Measurements from ENCODE around the gene NDUFV3. TPM values are rescaled to one million over a fixed set of nuclear protein-coding genes. Genes with fewer than 3 reads are reported as not detected.

The NDUFV3 gene
- 31.9 and 34.1 TPM in 2 replicates for total RNA-seq
- polyA plus RNA-seq: 36.3 and 39.7 TPM in 2 replicates

DNA sequence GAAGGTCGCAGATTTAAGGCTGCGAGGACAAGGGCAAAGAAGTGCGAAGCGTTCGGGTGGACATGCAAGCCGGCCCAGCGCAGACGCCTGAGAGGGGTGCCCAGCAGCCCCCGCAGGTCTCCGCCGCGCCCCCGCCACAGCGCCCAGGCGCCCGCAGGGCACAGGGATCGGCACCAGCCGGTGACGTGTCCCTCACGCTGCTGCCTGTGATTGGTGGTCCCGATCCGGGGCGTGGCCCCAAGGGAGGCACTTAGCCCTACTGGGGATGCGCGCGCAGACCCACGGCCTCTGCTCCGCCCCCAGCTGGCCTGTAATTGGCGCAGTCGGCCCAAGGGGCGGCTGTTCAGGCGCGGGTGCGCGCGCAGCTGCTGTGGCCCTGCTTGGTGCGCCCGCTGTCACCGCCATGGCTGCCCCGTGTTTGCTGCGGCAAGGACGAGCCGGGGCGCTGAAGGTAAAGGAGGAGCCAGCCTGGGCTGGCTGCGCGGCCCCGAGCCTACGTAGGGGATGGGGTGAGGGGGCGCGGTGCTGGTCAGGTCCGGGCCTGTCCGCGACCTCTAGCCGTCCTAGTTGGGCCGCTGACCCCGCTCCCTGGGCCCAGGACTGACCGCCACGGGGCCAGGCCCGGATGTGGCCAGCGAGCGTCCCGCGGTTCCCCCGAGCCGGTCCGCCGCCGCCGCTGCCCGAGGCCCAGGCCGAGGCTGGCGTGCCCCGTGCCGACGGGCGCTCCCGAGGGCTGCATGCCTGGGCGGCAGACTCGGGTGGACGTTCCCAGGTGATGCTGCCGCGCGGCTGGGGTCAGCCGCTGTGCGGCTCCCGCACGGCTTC, at the start of gene NDUFV3:
NDUFV3 (plus strand) TSS at position 379 of the 825 bp plus-strand sequence; CDS start at position 404, 25 bp downstream.
- no peaks in the 10 kb centered on the region for H3K36me3 ChIP-seq (replicated peaks; ENCODE audit: insufficient read depth, low read depth)
- H4K20me1 ChIP-seq (ENCODE audit: insufficient read depth, poor library complexity, severe bottlenecking): peaks cover 9% of the 10 kb centered on the region
- H3K9me2 ChIP-seq (replicated peaks; ENCODE audit: insufficient read depth): no peaks in the 10 kb centered on the region
- peak within 1 kb of the TSS; percentile 98 for H3K27ac ChIP-seq
- H3K27me3 ChIP-seq: no peaks in the 10 kb centered on the region
- TF ChIP-seq EZH2 (IDR thresholded peaks at IDR 0.05; ENCODE audit: borderline replicate concordance) (no peak), EZH2phosphoT487 (IDR thresholded peaks at IDR 0.05; ENCODE audit: low read depth, severe bottlenecking, unreplicated experiment) (no peak), CTCF (IDR thresholded peaks at IDR 0.05; ENCODE audit: poor library complexity) (no peak)
- H3K9me3 ChIP-seq (ENCODE audit: low read depth): no peaks in the 10 kb centered on the region
- peak within 1 kb of the TSS; percentile 84 for H3K4me2 ChIP-seq
- peak; percentile 100 for DNase-seq (ENCODE audit: low spot score)
- H3K4me3 ChIP-seq: peak within 1 kb of the TSS; percentile 42
- H3K79me2 ChIP-seq: peaks cover 34% of the 10 kb centered on the region
- H3K4me1 ChIP-seq (ENCODE audit: insufficient read depth): peaks cover 3% of the 10 kb centered on the region
- WGBS (ENCODE audit: low lambda C conversion rate, missing lambda C conversion rate): under 1% methylated on average over 81 of the region's 87 CpGs
- peak within 1 kb of the TSS; percentile 82 for H2AFZ ChIP-seq

DNA sequence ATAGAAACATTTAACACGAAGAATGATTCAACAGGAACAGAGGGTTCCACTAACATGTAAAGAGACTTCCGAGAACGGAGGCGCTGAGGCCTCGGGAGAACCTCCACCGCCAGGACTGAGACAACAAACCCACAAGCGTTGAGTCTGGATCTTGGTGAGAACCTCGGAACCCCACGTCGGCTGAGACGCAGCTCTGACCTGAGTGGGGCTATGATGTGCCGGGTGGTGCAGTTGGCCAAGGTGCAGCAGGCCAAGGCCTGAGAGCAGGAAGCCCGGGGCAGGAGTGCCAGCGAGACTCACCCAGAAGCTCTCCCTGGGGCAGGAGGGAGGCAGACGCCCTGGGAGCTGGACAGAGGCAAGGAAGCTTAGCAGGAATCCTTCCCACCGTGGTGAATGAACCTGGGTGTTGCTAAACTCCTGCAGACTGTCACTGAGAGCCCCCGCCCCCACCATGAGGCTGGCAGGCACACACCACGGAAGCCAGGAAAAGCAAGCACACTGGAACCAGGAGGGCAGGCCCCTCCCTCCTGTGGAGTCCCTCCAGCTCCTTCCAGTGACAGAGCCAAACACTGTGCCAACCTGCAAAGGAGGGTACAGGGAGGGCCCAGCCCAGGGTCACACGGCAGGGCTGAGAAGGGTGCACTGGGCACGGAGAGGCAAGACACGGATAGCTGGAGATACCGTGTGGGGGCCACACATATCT, 48.5 kb upstream of the NDUFV3 start:
- TF ChIP-seq CTCF (IDR thresholded peaks at IDR 0.05; ENCODE audit: poor library complexity) (no peak), EZH2phosphoT487 (IDR thresholded peaks at IDR 0.05; ENCODE audit: low read depth, severe bottlenecking, unreplicated experiment) (no peak), EZH2 (IDR thresholded peaks at IDR 0.05; ENCODE audit: borderline replicate concordance) (no peak)
- no peaks in the 10 kb centered on the region for H3K79me2 ChIP-seq
- no peaks in the 10 kb centered on the region for H3K4me1 ChIP-seq (ENCODE audit: insufficient read depth)
- H3K9me3 ChIP-seq (ENCODE audit: low read depth): no peaks in the 10 kb centered on the region
- no peak overlapping the region for H2AFZ ChIP-seq
- no peak overlapping the region for H3K27ac ChIP-seq
- no peaks in the 10 kb centered on the region for H3K27me3 ChIP-seq
- H4K20me1 ChIP-seq (ENCODE audit: insufficient read depth, poor library complexity, severe bottlenecking): no peaks in the 10 kb centered on the region
- no peak overlapping the region for H3K4me3 ChIP-seq
- H3K9me2 ChIP-seq (replicated peaks; ENCODE audit: insufficient read depth): no peaks in the 10 kb centered on the region
- H3K4me2 ChIP-seq: no peak overlapping the region
- no peak for DNase-seq (ENCODE audit: low spot score)
- H3K36me3 ChIP-seq (replicated peaks; ENCODE audit: insufficient read depth, low read depth): no peaks in the 10 kb centered on the region
- 81% methylated on average over 22 of the region's 22 CpGs for WGBS (ENCODE audit: low lambda C conversion rate, missing lambda C conversion rate)

- WGBS (ENCODE audit: low lambda C conversion rate, missing lambda C conversion rate): 91% methylated on average over 21 of the region's 21 CpGs
- Histone ChIP-seq H3K27me3 (no peaks in the 10 kb centered on the region), H3K4me3 (no peak overlapping the region), H3K9me3 (ENCODE audit: low read depth) (no peaks in the 10 kb centered on the region), H4K20me1 (ENCODE audit: insufficient read depth, poor library complexity, severe bottlenecking) (no peaks in the 10 kb centered on the region), H3K79me2 (no peaks in the 10 kb centered on the region), H3K4me2 (no peak overlapping the region), H3K4me1 (ENCODE audit: insufficient read depth) (no peaks in the 10 kb centered on the region), H3K27ac (no peak overlapping the region), H2AFZ (no peak overlapping the region), H3K9me2 (replicated peaks; ENCODE audit: insufficient read depth) (no peaks in the 10 kb centered on the region), H3K36me3 (replicated peaks; ENCODE audit: insufficient read depth, low read depth) (no peaks in the 10 kb centered on the region)
- no peak for DNase-seq (ENCODE audit: low spot score)
- TF ChIP-seq CTCF (IDR thresholded peaks at IDR 0.05; ENCODE audit: poor library complexity): no peak
- no peak for TF ChIP-seq EZH2 (IDR thresholded peaks at IDR 0.05; ENCODE audit: borderline replicate concordance)
- TF ChIP-seq EZH2phosphoT487 (IDR thresholded peaks at IDR 0.05; ENCODE audit: low read depth, severe bottlenecking, unreplicated experiment): no peak
Measured at GRCh38 chr21:42845296-42845965, 47.7 kb upstream of the NDUFV3 start.

Measured in hepatocyte (in vitro differentiated cells).